HG02973 (cell line): ENCODE measurements around the gene ACVR1.

Experiments
- ATAC-seq: cut with Tn5 transposase; IDR thresholded peaks from one replicate; pipeline ENCODE4 v1.9.1; 2021; ENCODE audit warnings: moderate library complexity; ENCODE audit not compliant: unreplicated experiment

ACVR1 gene

DNA sequence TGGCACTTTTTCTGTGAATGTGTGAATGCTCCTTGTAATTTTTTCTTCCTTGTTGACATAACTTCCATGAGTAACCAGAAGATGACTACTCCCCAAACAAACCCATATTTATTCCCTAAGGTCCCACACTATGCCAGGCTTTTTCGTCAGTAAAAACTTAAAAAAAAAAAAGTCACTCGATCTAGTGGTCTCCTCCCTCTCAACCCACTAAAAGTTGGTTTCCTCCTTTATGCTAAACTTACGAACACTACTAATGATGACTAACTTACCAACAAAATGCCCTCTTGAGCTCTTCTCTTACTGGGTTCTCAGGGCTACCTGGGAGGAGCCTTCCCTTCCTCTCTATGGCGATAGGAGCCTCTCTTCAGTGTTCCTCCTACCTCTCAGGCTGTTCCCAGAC, 18.2 kb downstream of the ACVR1 start:
- ATAC-seq, result no peak

DNA sequence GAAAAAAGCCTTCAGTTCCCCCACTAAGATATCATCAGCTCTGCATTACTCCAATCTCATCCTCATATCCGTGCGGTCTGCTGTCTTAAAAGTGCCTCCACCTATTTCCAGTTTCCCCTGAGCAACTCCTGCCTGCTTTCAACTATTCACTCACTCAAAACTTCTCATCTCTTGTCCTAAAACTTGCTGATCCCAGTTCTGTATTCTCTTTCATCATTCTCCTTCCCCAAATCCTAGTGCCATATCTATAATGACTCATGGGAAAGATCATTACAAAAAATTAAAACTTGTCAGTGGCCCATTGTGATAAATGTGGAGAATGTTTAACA, 20.0 kb downstream of the ACVR1 start:
- ATAC-seq, result no peak

DNA sequence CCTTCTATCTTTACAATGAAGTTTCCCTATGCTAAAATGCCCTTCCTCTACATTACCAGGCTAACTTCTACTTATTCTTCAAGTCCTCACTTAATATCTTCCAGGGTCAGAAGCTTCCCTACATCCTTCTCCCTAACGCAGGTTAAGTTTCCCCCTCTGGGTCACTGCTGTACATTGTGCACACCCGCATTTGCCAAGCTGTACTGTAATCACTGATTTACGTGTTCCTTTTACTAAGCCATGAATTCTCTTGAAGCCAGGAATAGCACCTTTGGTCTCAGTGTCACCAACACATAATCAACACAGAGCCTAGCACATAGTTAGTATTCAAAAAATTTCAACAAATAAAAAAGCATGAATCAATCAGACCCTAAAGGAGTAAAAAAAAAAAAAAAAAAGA, 22.3 kb downstream of the ACVR1 start:
- no peak for ATAC-seq

DNA sequence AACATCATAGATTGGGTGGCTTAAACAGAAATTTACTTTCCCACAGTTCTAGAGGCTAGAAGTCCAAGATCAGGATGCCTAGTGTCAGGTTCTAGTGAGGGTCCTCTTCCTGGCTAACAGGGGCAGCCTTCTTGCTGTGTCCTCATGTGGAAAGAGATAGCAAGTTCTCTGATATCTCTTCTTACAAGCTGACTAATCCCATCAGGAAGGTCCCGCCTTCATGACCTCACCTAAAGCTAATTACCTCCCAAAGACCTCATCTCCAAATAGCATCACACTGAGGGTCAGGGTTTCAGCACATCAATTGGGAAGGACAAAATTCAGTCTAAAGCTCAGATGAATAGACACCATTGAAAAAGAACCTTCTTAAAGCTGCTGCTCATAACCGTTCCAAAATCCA, 22.9 kb downstream of the ACVR1 start:
- no peak for ATAC-seq

DNA sequence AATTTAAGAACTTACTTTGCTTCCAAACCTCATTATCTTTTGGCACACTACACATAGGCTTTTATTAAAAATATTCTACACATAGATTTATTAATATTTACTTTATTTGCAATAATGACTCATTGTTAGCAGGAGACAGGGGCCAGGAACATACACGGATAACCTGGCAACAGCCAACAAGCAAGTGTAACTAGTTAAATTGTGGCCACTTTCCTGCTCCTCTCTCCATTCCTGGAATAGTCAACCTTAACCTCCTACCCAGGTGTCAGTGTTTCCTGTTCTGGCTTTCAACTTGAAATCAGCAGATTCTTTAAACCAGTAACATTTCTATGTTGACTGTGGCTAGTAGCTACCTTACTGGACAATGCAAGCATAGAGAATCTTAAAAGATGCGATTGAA, 26.5 kb downstream of the ACVR1 start:
- ATAC-seq, result no peak

DNA sequence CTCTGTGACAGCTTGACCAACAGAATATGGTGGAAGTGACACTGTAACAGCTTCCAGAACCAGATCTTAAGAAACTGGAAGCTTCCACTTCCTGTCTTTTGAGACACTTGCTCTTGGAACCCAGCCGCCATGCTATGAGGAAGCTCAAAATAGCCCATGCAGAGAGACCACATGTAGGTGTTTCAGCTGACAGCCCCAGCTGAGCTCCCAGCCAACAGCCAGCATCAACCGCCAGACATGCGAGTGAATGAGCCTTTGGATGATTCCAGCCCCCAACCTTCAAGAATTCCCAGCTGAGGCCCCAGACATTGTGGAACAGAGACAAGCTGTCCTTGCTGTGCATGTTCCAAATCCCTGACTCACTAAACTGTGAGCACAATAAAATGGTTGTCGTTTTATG, 27.9 kb downstream of the ACVR1 start:
- no peak for ATAC-seq

DNA sequence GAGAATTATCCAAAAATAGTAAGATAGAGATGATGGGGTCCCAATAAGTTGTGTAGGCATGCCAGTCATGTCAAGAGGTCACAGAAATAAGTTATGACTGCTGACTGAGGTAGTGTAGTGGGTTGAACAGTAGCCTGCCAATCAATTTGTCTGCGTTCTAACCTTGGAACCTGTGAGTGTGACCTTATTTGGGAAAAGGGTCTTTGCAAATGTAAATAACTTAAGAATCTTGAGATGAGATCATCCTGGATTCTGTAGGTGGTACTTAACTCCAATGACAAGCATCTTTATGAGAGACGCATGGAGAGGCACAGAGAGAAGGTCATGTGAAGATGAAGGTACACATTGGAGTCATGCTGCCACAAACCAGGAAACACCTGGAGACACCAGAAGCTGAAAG, 31.0 kb downstream of the ACVR1 start:
- no peak for ATAC-seq

DNA sequence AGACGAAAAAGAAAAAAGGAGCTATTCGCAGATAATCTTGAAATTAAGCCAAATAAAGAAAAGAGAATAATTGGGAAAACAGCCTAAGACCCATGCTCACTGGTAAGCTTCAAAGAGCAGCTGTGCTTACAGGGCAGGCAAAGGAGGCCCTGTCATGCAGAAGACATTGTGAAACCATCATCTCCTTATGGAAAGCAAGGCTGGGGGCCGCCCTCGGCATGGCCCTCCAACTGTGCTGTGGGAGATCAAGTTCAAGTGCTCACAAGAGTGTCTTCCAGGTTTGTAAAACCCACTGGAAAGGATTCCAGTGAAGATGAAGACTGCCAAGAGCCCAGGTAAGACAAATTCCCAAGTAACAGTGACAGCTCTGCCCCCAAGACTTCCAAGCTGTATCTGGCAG, 32.2 kb downstream of the ACVR1 start:
- no peak for ATAC-seq

DNA sequence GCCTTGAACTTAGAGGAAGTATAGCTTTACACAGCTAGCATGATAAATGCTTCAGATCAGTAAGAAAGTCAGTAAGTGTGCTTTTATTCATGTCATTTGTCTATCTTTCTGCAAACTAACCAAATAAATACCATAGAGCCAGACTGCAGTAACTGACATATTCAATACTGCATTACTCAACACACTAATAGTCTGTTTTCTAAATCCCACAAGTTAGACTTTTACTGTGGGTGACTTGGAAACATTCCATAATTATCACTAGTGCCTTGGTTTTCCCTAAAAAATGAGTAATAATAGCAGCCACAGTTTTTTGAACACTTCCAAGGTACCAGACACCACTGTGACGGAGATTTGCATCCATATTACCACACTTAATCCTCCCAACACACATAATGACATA, 33.0 kb downstream of the ACVR1 start:
- no peak for ATAC-seq

DNA sequence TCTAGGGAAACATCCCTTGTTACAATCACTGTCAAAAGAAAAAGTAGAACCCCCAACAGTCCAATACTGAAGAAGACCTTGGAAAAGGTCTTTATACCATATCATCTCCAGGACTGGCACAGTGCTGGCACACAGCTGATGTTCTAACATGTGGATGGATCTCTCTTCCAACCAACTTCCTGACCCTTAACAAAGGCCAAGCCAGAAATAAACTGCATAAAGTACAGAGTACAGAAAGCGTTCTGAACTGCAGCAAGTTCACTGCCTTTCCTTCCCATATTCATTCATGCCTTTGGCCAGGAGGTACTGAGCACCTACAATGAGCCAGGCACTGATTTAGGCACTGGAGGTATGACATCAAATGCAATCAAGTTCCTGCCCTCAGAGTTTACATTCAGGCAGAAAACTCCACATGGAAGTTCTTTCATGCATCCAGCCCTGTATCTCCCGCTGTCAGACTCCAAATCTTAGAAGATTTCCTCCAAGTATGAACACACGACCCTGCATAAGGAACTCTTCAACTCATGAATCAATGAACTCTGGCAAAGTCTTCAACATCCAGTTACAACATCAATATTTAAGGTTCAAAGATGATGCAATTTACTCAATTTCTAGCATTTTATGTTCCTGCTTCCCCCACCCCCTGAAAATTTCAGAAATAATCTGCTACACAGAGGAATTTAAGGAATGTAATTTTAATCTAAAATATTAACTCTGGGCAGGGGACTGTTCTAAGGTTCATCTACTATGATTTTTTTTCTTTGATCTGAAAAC, 33.8 kb downstream of the ACVR1 start:
- ATAC-seq, result no peak

DNA sequence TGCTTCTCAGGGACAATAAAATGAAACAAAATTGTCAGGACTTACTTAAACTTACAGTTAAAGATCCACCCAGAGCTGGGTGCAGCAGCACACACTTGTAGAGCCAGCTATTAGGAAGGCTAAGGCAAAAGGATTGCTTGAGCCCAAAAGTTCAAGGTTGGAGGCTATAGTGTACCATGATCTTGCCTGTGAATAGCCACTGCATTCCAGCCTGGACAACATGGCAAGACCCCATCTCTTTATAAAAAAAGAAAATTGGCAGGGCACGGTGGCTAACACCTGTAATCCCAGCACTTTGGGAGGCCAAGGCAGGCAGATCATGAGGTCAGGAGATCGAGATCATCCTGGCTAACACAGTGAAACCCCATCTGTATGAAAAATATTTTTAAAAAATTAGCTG, 34.6 kb downstream of the ACVR1 start:
- ATAC-seq, result no peak

DNA sequence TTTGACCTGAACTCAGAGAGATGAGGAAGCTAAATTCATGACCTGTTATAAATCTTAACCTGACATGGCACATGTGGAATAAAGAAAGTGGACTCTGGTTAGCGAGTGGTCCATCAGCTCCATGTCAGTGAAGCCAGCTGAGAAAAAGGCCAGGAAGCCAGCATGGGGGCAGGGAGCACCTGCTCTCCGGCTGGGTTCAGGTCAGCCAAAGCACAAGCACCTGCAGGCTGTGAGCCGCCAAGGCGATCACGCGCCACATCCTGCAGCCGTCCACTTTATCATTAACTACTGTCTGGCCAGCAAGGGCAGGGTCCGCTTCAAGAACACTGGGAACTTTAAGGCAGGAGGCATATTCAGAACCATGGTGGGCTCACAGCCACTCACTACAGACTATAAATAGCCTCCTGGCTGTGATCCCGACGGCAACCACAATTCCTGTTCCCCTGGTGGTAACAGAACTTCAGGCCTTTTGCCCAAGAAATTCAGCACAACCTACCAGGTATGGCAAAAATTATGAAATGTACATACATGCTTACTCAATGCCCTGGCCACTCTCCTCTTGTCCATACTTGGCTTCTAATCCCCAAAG, 35.5 kb downstream of the ACVR1 start:
- no peak for ATAC-seq

DNA sequence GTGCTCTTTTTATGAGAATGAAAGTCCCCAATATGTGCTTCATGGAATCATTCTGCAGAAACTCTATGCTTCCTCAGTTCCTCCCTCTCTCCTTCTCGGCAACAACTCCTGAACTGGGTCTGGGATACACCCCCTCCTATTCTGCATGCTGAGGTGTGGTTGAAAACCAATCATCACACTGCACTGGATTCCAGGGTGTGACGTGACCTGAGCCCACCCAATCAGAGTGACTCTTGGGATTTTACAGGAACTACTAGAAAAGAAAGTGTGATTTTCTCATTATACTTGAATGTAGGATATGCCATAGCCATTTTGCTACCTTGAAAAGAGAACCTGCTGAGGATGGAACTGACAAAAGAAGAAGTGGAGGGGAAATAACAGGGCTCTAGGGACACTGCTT, 36.3 kb downstream of the ACVR1 start:
- no peak for ATAC-seq

DNA sequence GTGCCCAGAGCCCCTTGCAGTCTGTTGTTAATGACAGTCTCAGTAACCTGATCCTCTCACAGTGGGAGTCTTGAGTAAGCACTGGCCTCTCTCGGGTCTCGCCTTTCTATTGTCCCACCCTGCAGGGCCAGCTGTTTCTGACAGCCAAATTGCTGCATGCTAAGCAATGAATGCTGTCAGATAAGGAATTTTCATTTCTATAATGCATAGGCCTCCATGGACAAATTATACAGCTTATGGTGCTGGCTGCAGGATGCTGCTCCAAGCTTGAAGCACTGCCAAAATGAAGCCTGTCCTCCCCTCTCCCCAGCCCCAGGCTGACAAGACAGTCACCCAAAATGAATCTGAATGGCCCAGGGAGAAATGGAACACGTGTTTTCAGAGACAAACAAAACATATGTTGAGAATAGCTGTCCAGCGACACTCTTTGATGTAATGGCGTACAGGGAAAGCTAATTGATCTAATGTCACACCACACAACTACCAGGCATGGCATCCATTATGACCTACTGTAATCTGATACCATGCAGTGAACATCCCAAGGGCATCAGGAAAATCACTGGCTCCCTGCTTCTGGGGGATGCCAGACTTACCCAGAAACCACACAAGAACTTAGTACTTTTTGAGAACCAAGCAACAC, 36.8 kb downstream of the ACVR1 start:
- ATAC-seq, result no peak

DNA sequence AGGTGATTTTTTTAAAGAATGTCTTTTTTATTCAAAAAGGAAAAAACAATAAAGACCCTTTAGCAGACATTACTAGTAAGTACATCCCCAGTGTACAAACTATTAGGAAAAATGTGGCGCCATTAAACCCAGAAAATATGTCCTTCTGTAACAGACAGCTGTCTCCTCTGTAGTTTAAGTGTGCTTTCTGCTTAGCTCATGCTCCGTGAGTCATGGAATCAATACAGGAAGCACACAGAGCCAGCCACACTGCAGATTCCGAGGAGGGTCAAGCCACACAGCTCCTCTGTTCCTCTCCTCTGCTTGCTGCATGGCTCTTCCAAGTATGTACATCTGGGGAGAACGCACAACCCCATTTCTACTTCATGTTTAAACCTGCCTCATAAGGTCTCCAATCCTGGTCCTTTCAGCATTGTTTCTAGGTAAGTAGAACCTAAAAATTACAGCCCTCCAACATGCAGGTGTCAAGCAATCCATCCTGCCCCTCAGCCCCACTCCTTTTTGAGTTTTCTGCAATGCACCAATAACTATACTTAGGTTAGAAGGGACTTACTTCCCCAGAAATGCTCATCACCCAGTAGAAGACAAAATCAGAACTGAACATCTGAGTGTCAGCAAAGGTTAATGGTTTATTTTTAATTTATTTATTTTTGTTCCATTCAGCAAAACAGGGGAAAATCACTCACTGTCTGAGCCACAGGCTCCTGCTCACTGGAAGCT, 37.5 kb downstream of the ACVR1 start:
- ATAC-seq, result no peak

DNA sequence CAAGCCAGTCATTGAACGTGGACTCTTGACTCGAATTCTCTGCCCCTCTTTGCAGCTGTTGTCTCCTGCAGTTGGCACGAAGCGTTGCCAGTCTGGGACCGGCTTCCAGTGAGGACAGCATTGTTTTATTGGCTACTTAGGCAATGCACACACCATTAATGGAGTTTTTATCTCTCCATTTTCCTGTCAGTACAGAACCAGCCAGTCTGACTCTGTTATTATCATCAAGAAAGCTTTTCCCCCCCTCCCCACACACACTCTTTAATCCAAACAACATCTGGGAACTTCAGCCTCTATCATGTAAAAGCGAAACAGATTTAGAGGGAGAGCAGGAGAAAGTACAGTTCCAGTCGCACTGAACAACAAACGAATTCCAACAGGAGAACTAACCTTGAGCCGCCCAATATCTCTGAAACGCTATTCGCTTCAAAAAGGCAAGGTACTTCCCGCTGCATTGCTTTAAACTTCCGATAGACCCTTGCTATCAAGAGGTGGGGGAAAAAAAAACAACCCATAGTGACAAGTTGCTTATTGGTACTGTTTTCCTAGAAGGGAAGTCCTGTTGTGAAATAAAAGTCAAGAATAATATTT, 38.2 kb downstream of the ACVR1 start:
- ATAC-seq, result no peak

DNA sequence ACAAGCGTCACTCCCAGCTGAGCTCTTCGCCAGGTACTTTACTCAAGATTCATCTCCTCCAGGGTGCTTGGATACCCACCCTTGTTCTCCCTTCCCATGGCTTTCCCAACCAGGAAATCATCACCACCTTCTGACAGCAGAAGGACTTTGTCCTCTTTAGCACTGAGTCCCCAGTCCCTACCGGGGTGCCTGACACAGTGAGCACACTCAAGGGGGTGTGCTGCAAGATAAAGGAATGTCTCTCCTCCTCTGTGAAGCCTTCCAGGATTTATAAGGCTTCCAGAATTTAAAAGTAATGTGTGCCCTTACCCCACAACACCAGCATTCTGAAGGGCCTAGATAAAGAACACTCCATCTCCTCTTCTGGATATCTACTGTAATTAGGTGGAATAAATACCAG, 39.6 kb downstream of the ACVR1 start:
- ATAC-seq, result no peak

DNA sequence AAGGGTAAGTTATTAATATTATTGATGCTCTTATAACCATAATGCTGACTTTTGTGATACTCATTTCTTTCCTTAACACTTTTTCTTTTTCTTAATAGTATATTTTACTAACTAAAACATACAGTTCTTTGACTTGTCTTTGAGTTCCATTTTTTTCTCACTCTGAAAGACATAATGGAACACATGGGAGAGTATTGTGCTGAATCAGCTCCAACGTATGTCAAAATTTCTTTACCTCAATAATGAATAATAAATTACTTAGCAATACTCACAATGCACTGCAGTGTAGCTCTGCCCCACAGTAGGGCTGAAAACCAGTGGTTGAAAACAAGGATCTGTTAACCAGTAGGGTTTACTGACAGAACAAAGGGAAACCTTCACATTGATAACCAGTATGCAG, 40.7 kb downstream of the ACVR1 start:
- no peak for ATAC-seq

DNA sequence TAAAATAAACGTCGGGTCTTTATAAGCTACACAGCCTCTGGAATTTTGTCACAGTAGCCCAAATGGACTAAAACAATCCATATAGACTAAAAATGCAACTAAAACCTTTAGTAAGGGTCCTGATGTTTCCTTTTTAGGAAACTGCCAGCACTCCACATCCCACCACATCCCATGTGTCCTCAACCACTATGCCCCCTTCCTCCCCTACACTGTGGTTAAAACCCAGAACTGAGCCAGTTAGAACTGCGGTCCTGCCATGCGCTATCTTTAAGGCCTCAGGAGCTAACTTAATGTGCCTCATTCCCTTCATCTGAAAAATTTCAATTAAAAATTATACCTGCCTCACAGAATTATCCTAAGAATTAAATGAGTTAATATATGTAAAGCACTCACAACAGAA, 41.1 kb downstream of the ACVR1 start:
- no peak for ATAC-seq

DNA sequence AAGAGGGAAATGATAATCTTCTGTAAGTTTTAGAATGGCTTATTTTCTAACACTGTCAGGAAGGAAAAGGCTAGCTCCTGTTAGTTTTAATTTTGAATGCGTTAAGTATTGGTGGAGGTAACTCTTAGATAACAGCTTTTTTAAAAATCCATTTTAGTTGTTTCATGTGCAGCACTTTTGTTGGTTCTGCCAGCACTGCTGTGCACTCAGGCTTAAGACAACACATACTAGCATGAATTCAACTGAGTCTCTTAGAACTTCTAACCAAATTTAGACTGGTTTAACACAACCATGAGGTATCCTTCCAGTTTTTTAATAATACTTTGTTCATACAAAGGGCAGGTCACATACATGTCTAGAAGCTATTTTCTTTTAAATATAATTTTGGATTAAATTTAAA, 42.4 kb downstream of the ACVR1 start:
- no peak for ATAC-seq

DNA sequence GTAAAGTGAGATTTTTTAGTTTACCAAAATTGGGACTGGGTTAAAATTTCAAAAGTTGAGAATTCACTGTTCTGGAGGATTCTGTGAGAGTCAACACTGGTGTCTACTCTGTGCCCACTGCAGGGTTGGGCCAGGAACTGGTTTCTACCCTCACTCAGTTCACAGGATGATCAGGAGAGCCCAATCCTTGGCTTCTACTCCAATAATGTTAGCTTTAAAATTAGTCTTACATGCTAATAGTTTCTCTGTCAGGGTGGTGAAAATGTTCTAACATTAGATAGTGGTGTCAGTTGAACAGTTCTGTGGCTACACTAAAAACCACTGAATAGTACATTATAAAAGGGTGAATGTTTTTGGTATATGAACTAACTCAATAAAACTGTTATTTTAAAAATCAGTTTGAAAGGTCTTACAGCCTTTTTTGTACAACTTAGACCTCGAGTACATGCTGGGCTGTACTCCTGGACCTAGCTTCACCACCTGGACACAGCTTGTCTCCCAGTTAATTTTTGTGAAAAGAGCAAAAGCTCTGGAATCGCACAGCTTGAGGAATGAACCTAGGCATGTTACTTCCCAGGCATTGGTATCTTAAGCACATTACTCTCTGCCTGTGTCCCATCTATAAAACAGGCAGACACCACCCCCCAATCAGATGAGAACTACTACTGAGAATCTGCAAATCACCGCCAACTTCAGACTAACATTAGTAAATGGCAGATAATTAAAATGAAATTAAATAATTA, 44.4 kb downstream of the ACVR1 start:
- no peak for ATAC-seq
